GM12878 (cell line): ENCODE results near the gene IGIP. TPM values are rescaled to one million over a fixed set of nuclear protein-coding genes. Genes with fewer than 3 reads are reported as not detected.

Experiments
- CTCF ChIP-seq, 3 experiments: IDR thresholded peaks in 2 of 3; conservative IDR thresholded peaks in 1 of 3; 2 replicates each; pipeline ENCODE4 v1.5.1; 2011; ENCODE audit warnings: low read depth in 3 of 3, low read length in 3 of 3, mild to moderate bottlenecking in 3 of 3, control low read depth in 2 of 3, moderate library complexity in 2 of 3, inconsistent platforms in 1 of 3, mixed read lengths in 1 of 3; ENCODE audit not compliant: control insufficient read depth in 2 of 3, insufficient read depth in 1 of 3; ENCODE audit errors: extremely low read depth in 1 of 3
- DPF2 ChIP-seq: fragments of 450-650 bp; IDR thresholded peaks from 2 replicates; pipeline ENCODE4 v1.6.1; 2017; ENCODE audit warnings: mild to moderate bottlenecking
- GABPA ChIP-seq: IDR thresholded peaks from 2 replicates; pipeline ENCODE4 v1.6.1; 2014; ENCODE audit warnings: antibody characterized with exemption, low read depth, mild to moderate bottlenecking, inconsistent platforms
- HDAC6 ChIP-seq: fragments of 200-600 bp; sonication (generic); IDR thresholded peaks from one replicate; pipeline ENCODE4 v1.8.0; 2017; ENCODE audit warnings: antibody characterized with exemption; ENCODE audit not compliant: unreplicated experiment
- NR2F1 ChIP-seq: fragments of 450-650 bp; conservative IDR thresholded peaks from 2 replicates; pipeline ENCODE4 v1.6.1; 2017; ENCODE audit warnings: mild to moderate bottlenecking
- RBBP5 ChIP-seq: fragments of 200-600 bp; sonication (generic); conservative IDR thresholded peaks from 2 replicates; pipeline ENCODE4 v1.6.1; 2016
- REST ChIP-seq: IDR thresholded peaks from 2 replicates; pipeline ENCODE4 v1.6.1; 2012; ENCODE audit warnings: mild to moderate bottlenecking, low read depth, low read length
- RUNX3 ChIP-seq: IDR thresholded peaks from 2 replicates; pipeline ENCODE4 v1.6.1; 2012; ENCODE audit warnings: low read length, inconsistent platforms
- SMC3 ChIP-seq: IDR thresholded peaks from 2 replicates; pipeline ENCODE4 v1.6.1; 2011; ENCODE audit warnings: low read length, improper control_type of control experiment, borderline replicate concordance
- TAF1 ChIP-seq: IDR thresholded peaks from 2 replicates; pipeline ENCODE4 v1.6.1; 2011; ENCODE audit warnings: mild to moderate bottlenecking, low read depth, low read length, borderline replicate concordance
- ZNF207 ChIP-seq: fragments of 450-650 bp; IDR thresholded peaks from 2 replicates; pipeline ENCODE4 v1.6.1; 2014; ENCODE audit warnings: antibody characterized with exemption, mild to moderate bottlenecking, borderline replicate concordance
- polyA plus RNA-seq, 11 experiments: library from polyadenylated mRNA; depleted of rRNA in 4 of 11; unstranded in 6 of 11; stranded (reverse) in 5 of 11; fragments of >200 nt; fragmentation: Nextera tagmentation in 4 of 11; fragmentation: Illumina TruSeq in 1 of 11; extraction: Ambion mirVana in 4 of 11; extraction: Trizol in 1 of 11; gene quantifications; 1 replicate in 1 of 11; 2 replicates in 10 of 11; pipeline versions ENCODE4 v1.2.1 to v1.2.3, GENCODE V29; 2011 to 2016; ENCODE audit warnings: inconsistent platforms in 2 of 11, missing spikeins in 2 of 11, low read depth in 1 of 11
- total RNA-seq, 4 experiments: library from RNA; depleted of rRNA in 3 of 4; stranded (reverse); fragments of >200 nt in 3 of 4; fragmentation: Illumina TruSeq in 1 of 4; extraction: Trizol in 1 of 4; gene quantifications; 2 replicates each; pipeline versions ENCODE4 v1.2.1 to v1.2.3, GENCODE V29; 2013 to 2021

The IGIP gene
- total and polyA plus RNA-seq, 10 of the 15 experiments (the other 5 are each of a cell fraction or from before 2014, with no cell fraction given), result 0.58 to 3.3 (median 1.9) TPM

DNA sequence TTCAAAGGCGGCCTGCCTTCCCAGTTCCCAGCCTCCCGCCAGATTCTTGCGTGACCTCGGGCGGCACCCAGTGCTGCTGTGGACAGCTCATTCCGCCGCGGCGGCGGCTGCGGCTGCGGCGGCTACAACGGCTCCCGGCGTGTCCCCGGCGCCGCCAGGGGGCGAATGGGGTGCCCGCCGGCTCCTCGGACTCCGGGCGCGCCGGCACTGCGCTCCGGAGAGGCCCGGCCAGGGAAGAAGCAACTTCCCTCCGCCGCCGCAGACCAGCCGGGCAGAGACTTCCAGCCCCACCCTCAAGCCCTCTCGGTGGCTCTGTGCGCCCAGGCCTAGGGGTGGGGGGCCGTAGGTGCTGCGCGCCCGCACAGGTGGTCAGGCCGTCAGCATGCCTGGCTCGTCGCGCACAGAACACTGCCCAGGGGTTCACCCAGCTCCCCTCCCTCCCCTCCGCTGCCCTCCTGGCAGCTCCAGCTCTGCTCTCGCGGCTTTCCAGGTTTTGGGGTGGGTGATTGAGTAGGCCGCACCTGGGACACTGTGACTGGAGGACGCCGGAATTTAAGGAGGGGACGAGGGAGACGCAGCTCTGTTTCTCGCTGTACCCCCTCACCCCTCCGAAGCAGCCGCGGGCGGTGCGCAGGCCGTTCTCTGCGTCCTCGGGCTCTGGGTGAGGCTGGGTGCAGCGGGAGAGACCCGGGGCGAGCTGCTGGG lies 20.2 kb downstream of the IGIP start (continued):
- TF ChIP-seq GABPA (no peak), ZNF207 (0 out of 2 replicates have a peak, but pooled peaks have one; percentile 18), SMC3 (peak; percentile 30; the same call in 1 of the 2 replicates), NR2F1 (0 out of 2 replicates have a peak, but pooled peaks have one; percentile 22), REST (peak; percentile 77), RBBP5 (no peak), TAF1 (no peak), RUNX3 (0 out of 2 replicates have a peak, but pooled peaks have one; percentile 26), DPF2 (no peak), HDAC6 (peak; percentile 86), CTCF (IDR thresholded peaks at IDR 0.05 in 2 of 3, conservative IDR thresholded peaks at IDR 0.05 in 1 of 3; ENCODE audit: control insufficient read depth in 2 of 3, extremely low read depth in 1 of 3, insufficient read depth in 1 of 3, low read depth in 3 of 3, low read length in 3 of 3) (peak; percentile 51 to 58 (median 57); a peak in 5 of 6 replicates)
